ENCODE data around the gene DLG2. TPM values are rescaled to one million over a fixed set of nuclear protein-coding genes. Genes with fewer than 3 reads are reported as not detected.

The DLG2 gene
- total and polyA plus RNA-seq, 9 of the 15 experiments (the other 6 are each of a cell fraction or from before 2014, with no cell fraction given): 0.52 to 1.6 (median 0.95) TPM

GRCh38 chr11:84775503-84775902, 851.6 kb downstream of the DLG2 start (continued):
- TF ChIP-seq ZNF561 (CRISPR knock-in tag; conservative IDR thresholded peaks at IDR 0.05) (no peak), SRSF9 (IDR thresholded peaks at IDR 0.05; ENCODE audit: borderline replicate concordance, low read depth, low read length) (no peak), MCM5 (IDR thresholded peaks at IDR 0.05; ENCODE audit: low read depth) (no peak), GABPB2 (CRISPR knock-in tag; conservative IDR thresholded peaks at IDR 0.05) (no peak), FOS (IDR thresholded peaks at IDR 0.05; ENCODE audit: extremely low read depth, insufficient read length) (no peak), LARP7 (IDR thresholded peaks at IDR 0.05) (no peak), ZNF212 (CRISPR knock-in tag; IDR thresholded peaks at IDR 0.05) (no peak)

- no peak for DNase-seq (ENCODE audit: extremely low read depth in 1 of 4, low spot score in 3 of 4)
- Histone ChIP-seq H3K4me1 (replicated peaks in 1 of 2; ENCODE audit: control insufficient read depth in 2 of 2, insufficient read depth in 2 of 2, low read length in 2 of 2) (no peaks in the 10 kb centered on the region), H3K9me3 (replicated peaks; ENCODE audit: control insufficient read depth, insufficient read depth, low read depth, low read length) (no peaks in the 10 kb centered on the region), H3K36me3 (ENCODE audit: control insufficient read depth, insufficient read depth, low read length) (no peaks in the 10 kb centered on the region), H3K9me1 (ENCODE audit: control insufficient read depth, insufficient read depth, low read length) (no peaks in the 10 kb centered on the region), H2AFZ (ENCODE audit: low read depth, low read length) (no peak overlapping the region), H3K9ac (ENCODE audit: insufficient read depth in 1 of 2, low read depth in 2 of 2, low read length in 2 of 2) (no peak overlapping the region), H3K79me2 (ENCODE audit: control insufficient read depth, insufficient read depth, low read length) (no peaks in the 10 kb centered on the region), H3K4me3 (no peak overlapping the region), H3K4me2 (ENCODE audit: insufficient read depth, low read length) (no peak overlapping the region), H3K27me3 (ENCODE audit: control insufficient read depth in 2 of 2, insufficient read depth in 2 of 2, low read length in 2 of 2) (no peaks in the 10 kb centered on the region), H4K20me1 (replicated peaks; ENCODE audit: control insufficient read depth, insufficient read depth, low read length) (no peaks in the 10 kb centered on the region), H3K27ac (ENCODE audit: extremely low read depth, low read depth, low read length) (no peak overlapping the region)
- FAIRE-seq: no peak
- no peak for ATAC-seq
- TF ChIP-seq FOXJ3 (CRISPR knock-in tag; IDR thresholded peaks at IDR 0.05) (no peak), POLR2AphosphoS5 (IDR thresholded peaks at IDR 0.05; ENCODE audit: control insufficient read depth, insufficient read depth, low read depth, low read length) (no peak), NR2C1 (IDR thresholded peaks at IDR 0.05) (no peak), NR2C1 (tag; IDR thresholded peaks at IDR 0.05) (no peak), KDM5B (IDR thresholded peaks at IDR 0.05; ENCODE audit: insufficient replicate concordance, low read depth, low read length) (no peak), ZBTB12 (CRISPR knock-in tag; IDR thresholded peaks at IDR 0.05) (no peak), ZNF583 (CRISPR knock-in tag; IDR thresholded peaks at IDR 0.05) (no peak)
- in situ Hi-C loops (cut with MboI): no loop called here
- CTCF ChIA-PET (ENCODE audit: low intra/inter-chr PET ratio): no interaction called here
- POLR2A ChIA-PET: no interaction called here
- intact Hi-C loops (cut with micrococcal nuclease): no loop called here
- BruUV-seq (replicated peaks): no TSS peak
Measured at GRCh38 chr11:84763931-84764330, 863.2 kb downstream of the DLG2 start.

All from K562 (cell line).